PC-9 (cell line): ENCODE results near the gene LSP1.

Experiments
- CTCF ChIP-seq: fragments of 200-600 bp; sonication (generic); conservative IDR thresholded peaks from 2 replicates; pipeline ENCODE4 v1.6.1; 2017; ENCODE audit warnings: mixed run types, antibody characterized with exemption, mild to moderate bottlenecking, moderate library complexity
- EZH2 ChIP-seq: fragments of 200-600 bp; sonication (generic); IDR thresholded peaks from 2 replicates; pipeline ENCODE4 v1.8.0; 2017; ENCODE audit warnings: antibody characterized with exemption, low read depth

DNA sequence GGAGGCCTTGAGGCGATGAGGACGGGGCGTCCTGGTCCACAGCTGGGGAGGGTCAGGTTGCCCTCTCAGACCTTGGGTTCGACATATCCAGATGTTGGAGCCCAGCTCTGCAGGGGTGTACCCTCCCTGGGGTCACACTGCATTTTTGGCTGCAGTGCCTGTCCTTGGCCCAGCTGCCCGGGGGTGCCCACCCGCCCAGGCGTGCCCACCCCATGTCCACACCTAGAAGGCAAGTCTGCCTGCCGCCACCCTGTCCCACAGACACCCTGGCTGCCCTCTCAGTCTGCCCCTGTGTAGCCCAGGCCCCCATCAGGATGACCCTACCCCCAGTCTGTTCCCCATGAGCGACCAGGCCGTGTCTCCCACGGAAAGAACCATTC, 3.0 kb downstream of the LSP1 start:
- no peak for TF ChIP-seq CTCF
- TF ChIP-seq EZH2, result no peak
